Esophagus (tissue), 2 donors: ENCODE results near the gene HSPB7. TPM values are rescaled to one million over a fixed set of nuclear protein-coding genes. Genes with fewer than 3 reads are reported as not detected.
"Not testable (repeated sequence)": the region's sequence is repeated elsewhere in the genome, so short reads cannot be mapped to it uniquely, and the experiment has no call there.

ENCODE experiments used
- H3K27ac ChIP-seq, 2 donors: one replicate each; pipeline ENCODE4 v1.5.1; 2013; ENCODE audit warnings: low read depth in 2 of 2, mild to moderate bottlenecking in 2 of 2, inconsistent platforms in 1 of 2, low read length in 1 of 2, moderate library complexity in 1 of 2
- H3K27me3 ChIP-seq, 2 donors: one replicate each; pipeline ENCODE4 v1.6.1; 2013; ENCODE audit warnings: low read length in 2 of 2, control low read depth in 1 of 2, mild to moderate bottlenecking in 1 of 2; ENCODE audit not compliant: insufficient read depth in 2 of 2, control insufficient read depth in 1 of 2
- H3K36me3 ChIP-seq, 2 donors: one replicate each; pipeline ENCODE4 v1.6.1; 2013; ENCODE audit warnings: low read length in 1 of 2; ENCODE audit not compliant: control insufficient read depth in 2 of 2, insufficient read depth in 2 of 2
- H3K4me1 ChIP-seq, 2 donors: one replicate each; pipeline ENCODE4 v1.6.1; 2013; ENCODE audit warnings: low read length in 1 of 2; ENCODE audit not compliant: control insufficient read depth in 2 of 2, insufficient read depth in 2 of 2
- H3K4me3 ChIP-seq, 2 donors: one replicate each; pipeline ENCODE4 v1.5.1; 2013; ENCODE audit warnings: low read length in 2 of 2, mild to moderate bottlenecking in 2 of 2, low read depth in 1 of 2, moderate library complexity in 1 of 2
- H3K9me3 ChIP-seq, 2 donors: one replicate each; pipeline ENCODE4 v1.6.1; 2013; ENCODE audit warnings: mild to moderate bottlenecking in 2 of 2, low read depth in 1 of 2, low read length in 1 of 2, moderate library complexity in 1 of 2; ENCODE audit not compliant: control insufficient read depth in 2 of 2, insufficient read depth in 1 of 2
- WGBS, 2 donors: extraction: QIAGEN DNeasy Blood & Tissue Kit; methylation state at CpG; one replicate each; pipeline ENCODE4 v1.1.7; 2013; 5-methylcytosine and 5-hydroxymethylcytosine counted together
- polyA plus RNA-seq, 2 donors: library from polyadenylated mRNA; stranded (reverse); fragments of 200-250 nt; gene quantifications; one replicate each; pipeline ENCODE4 v1.2.3, GENCODE V29; 2013
- donor health status: healthy with polysubstance abuse.
- donor health status: Bipolar disorder and iron deficiency.

HSPB7 gene
- polyA plus RNA-seq, 2 donors, result 6.6 to 21.7 TPM

DNA sequence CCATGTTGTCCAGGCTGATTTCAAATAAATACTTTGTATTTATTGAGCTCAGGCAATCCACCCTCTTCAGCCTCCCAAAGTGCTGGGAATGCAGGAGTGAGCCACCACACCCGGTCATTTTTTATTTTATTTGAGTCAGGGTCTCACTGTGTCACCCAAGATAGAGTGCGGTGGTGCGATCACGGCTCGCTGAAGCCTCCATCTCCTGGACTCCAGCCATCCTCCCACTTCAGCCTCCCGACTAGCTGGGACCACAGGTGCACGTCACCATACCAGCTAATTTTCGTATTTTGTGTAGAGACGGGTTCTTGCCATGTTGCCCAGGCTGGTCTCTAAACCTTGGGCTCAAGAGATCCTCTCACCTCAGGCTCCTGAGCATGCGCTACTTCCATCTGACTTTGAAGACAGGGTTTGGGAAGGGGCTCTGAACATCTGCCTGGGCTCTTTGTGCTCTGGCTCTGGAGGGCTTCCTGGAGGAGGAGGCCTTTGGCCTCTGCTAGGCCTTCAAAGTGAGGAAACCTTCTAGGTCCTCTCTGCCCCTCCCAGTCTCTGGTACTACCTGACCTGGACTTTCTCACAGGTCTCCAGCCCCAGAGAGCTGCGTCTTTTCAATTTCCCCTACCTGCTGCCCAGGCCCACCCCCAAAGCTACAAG is 5.8 kb downstream of the HSPB7 start:
- WGBS, 2 donors, result 93 to 96% methylated on average over 11 of the region's 11 CpGs
- Histone ChIP-seq H3K9me3 (no peaks in the 10 kb centered on the region), H3K27ac (peak overlapping the region in 1 of 2 donors; percentile 8), H3K36me3 (no peaks in the 10 kb centered on the region), H3K4me1 (peaks cover 3 to 10% of the 10 kb centered on the region in 2 donors), H3K27me3 (no peaks in the 10 kb centered on the region), H3K4me3 (no peak overlapping the region)

DNA sequence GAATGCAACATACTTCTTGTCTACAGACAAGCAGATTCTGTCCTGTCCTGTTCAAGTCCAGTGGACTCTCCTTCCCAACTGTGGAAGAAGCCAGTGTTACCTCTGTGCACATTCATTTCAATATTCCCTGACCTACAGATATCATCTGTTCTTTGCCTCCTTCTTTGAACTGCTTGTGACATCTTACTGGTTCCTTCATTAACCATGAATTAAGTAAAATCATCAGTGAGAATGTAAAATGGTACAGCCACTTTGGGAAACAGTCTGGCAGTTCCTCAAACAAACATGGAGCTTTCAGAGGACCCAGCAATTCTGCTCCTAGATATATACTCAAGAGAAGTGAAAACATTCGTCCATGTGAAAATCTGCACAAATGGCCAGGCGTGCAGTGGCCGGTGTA is 7.0 kb downstream of the HSPB7 start:
- WGBS, 2 donors, result 92 to 97% methylated on average over 3 of the region's 3 CpGs

DNA sequence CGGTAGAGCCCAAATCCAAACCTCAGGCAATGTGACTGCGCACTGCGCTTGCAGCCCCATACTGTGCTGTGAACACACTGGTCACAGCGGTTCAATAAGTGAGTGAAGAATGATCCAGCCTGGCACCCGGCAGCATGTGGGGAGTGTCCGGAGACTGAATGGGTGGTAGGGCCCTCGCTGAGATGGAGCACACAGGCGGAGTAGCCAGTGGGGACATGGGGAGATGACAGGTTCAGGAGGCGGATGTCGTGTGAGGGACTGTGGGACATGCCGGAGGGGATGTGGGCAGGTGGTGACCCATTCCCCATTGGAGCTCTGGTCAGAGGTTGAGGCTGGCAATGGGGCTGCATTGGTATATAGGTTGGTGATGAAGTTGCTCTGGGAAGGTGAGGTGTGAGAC is 8.2 kb downstream of the HSPB7 start:
- no peaks in the 10 kb centered on the region for H3K36me3 ChIP-seq
- H3K9me3 ChIP-seq, result no peaks in the 10 kb centered on the region
- no peaks in the 10 kb centered on the region for H3K27me3 ChIP-seq
- peaks cover 4 to 8% of the 10 kb centered on the region in 2 donors for H3K4me1 ChIP-seq
- no peak overlapping the region for H3K4me3 ChIP-seq
- WGBS, 2 donors, result 88 to 90% methylated on average over 11 of the region's 11 CpGs
- no peak overlapping the region for H3K27ac ChIP-seq

More for the DNA sequence above, 7.0 kb downstream of the HSPB7 start:
- Histone ChIP-seq H3K36me3 (no peaks in the 10 kb centered on the region), H3K27me3 (no peaks in the 10 kb centered on the region), H3K4me1 (peaks cover 4 to 10% of the 10 kb centered on the region in 2 donors), H3K9me3 (no peaks in the 10 kb centered on the region), H3K27ac (no peak overlapping the region), H3K4me3 (no peak overlapping the region)

DNA sequence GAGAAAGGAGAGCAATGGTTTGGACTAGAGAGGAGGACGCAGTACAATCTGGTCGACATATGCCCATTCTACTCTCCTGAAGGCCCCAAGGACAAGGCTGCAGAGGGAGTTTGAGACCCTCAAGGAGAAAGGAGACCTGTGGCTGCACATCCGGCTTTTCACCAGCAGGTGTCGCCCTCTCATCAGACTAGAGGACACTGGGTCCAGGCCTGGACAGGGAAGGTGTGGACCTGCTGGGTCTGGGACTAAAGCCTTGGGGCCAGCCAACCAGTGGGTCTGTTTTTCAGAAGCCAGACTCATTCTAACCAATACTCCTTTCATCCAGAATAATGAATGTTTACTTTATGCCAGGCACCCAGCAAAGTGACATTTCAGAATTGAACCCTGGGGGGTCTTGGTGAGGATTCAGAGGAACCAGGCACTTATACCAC is 8.8 kb downstream of the HSPB7 start:
- Histone ChIP-seq H3K27me3 (no peaks in the 10 kb centered on the region), H3K9me3 (no peaks in the 10 kb centered on the region), H3K4me1 (peaks cover 4 to 6% of the 10 kb centered on the region in 2 donors), H3K36me3 (no peaks in the 10 kb centered on the region), H3K4me3 (no peak overlapping the region), H3K27ac (no peak overlapping the region)
- WGBS, 2 donors, result 1 to 2% methylated on average over 4 of the region's 4 CpGs

GRCh38 chr1:16007671-16008341 is 10.0 kb downstream of the HSPB7 start:
- H3K9me3 ChIP-seq, result no peaks in the 10 kb centered on the region
- no peaks in the 10 kb centered on the region for H3K36me3 ChIP-seq
- H3K4me1 ChIP-seq, result peaks cover 4 to 6% of the 10 kb centered on the region in 2 donors
- no peak overlapping the region for H3K27ac ChIP-seq
- 73 to 79% methylated on average over 6 of the region's 6 CpGs for WGBS, 2 donors
- no peak overlapping the region for H3K4me3 ChIP-seq
- no peaks in the 10 kb centered on the region for H3K27me3 ChIP-seq

DNA sequence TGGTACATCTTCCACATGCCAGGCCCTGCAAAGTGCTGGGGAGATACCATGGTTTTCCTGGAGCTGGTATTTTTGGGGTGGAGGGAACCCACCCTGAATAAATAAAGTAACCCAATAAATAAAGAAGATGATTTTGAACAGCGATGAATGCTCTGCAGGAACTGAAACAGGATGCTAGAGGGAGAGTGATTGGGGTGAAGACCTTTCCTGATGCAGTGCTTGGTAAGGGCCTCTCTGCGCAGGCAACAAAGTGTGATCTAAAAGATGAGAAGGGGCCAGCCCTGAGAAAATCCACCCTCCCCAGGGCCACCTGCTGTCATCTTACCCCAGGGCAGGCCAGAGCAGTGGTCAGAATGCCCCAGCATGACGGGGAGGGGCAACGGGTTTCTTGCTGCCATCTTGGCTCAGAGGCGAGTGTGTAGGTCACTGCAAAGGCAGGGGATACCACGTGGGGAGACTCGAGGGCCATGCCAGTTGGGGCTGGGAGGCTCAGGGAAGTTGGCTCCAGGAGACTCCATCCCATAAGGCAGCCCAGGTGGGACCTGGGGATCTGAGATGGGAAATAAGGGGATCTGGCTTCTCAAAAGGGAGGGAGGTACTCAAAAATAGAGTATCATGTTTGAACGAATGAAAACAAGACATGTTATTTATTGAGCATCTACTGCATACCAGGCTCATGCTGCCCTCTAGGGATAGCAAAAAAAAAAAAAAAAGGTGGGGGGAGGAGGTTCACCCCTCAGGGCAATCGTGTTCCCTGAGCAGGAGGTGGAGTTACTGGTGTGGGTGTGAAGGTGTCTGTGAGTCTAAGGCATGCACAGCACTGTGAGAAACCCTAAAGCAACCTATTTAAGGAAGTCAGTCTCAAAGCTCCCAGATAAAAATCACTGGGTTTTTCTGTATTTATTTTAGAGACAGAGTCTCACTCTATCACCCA is 11.0 kb downstream of the HSPB7 start:
- Histone ChIP-seq H3K27ac (no peak overlapping the region), H3K36me3 (no peaks in the 10 kb centered on the region), H3K27me3 (no peaks in the 10 kb centered on the region), H3K4me3 (no peak overlapping the region), H3K9me3 (no peaks in the 10 kb centered on the region), H3K4me1 (peaks cover 0 to 2% of the 10 kb centered on the region in 2 donors)
- 59 to 64% methylated on average over 9 of the region's 9 CpGs for WGBS, 2 donors

GRCh38 chr1:16006010-16006409 is 11.8 kb downstream of the HSPB7 start:
- Histone ChIP-seq H3K27me3 (no peaks in the 10 kb centered on the region), H3K4me1 (peaks cover 0 to 2% of the 10 kb centered on the region in 2 donors), H3K36me3 (no peaks in the 10 kb centered on the region), H3K4me3 (no peak overlapping the region), H3K9me3 (no peaks in the 10 kb centered on the region), H3K27ac (no peak overlapping the region)
- 79 to 85% methylated on average over 11 of the region's 11 CpGs for WGBS, 2 donors

GRCh38 chr1:16005597-16005996 is 12.2 kb downstream of the HSPB7 start:
- no peak overlapping the region for H3K4me3 ChIP-seq
- H3K9me3 ChIP-seq, result no peaks in the 10 kb centered on the region
- 79 to 82% methylated on average over 5 of the region's 5 CpGs for WGBS, 2 donors

DNA sequence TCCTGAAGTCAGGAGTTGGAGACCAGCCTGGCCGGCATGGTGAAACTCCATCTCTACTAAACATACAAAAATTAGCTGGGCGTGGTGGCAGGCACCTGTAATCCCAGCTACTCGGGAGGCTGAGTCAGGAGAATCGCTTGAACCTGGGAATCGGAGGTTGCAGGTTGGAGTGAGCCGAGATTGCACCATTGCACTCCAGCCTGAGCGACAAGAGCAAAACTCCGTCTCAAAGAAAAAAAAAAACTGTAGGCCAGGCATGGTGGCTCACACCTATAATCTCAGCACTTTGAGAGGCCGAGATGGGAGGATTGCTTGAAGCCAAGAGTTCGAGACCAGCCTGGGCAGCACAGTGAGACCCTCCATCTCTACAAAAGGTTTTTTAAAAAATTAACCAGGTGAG is 16.6 kb downstream of the HSPB7 start:
- H3K27me3 ChIP-seq, H3K27ac ChIP-seq, H3K36me3 ChIP-seq, H3K9me3 ChIP-seq, H3K4me1 ChIP-seq, H3K4me3 ChIP-seq: not testable (repeated sequence)
- WGBS, 2 donors, result 83 to 94% methylated on average over 10 of the region's 10 CpGs

More at GRCh38 chr1:16005597-16005996, 12.2 kb downstream of the HSPB7 start:
- no peaks in the 10 kb centered on the region for H3K27me3 ChIP-seq
- H3K4me1 ChIP-seq, result peaks cover 0 to 2% of the 10 kb centered on the region in 2 donors
- no peaks in the 10 kb centered on the region for H3K36me3 ChIP-seq
- H3K27ac ChIP-seq, result no peak overlapping the region
